Kidney epithelial cell (primary cell): ENCODE measurements around the gene ADGRV1. TPM values are rescaled to one million over a fixed set of nuclear protein-coding genes. Genes with fewer than 3 reads are reported as not detected.

ENCODE experiments used
- DNase-seq: peaks from one replicate; pipeline ENCODE4 v3.0.0-alpha.2; 2010; ENCODE audit warnings: low read depth
- H3K27me3 ChIP-seq: 2 replicates; pipeline ENCODE4 v1.6.0; 2011; ENCODE audit warnings: low read length; ENCODE audit not compliant: control insufficient read depth, insufficient read depth
- H3K36me3 ChIP-seq: 2 replicates; pipeline ENCODE4 v1.5.1; 2011; ENCODE audit warnings: low read length; ENCODE audit not compliant: control insufficient read depth, insufficient read depth
- H3K4me3 ChIP-seq: 2 replicates; pipeline ENCODE4 v1.5.1; 2011; ENCODE audit warnings: low read depth, mild to moderate bottlenecking, control low read depth, low read length
- CTCF ChIP-seq: IDR thresholded peaks from 2 replicates; pipeline ENCODE4 v1.5.1; 2011; ENCODE audit warnings: mild to moderate bottlenecking, moderate library complexity, low read length, control low read depth, inconsistent platforms; ENCODE audit not compliant: insufficient read depth, poor library complexity, severe bottlenecking
- total RNA-seq: library from RNA; depleted of rRNA; stranded (reverse); fragments of >200 nt; gene quantifications from 2 replicates; pipeline ENCODE4 v1.2.3, GENCODE V29; 2015

Gene ADGRV1
- total RNA-seq, 1 donor from 2014 or later = 3.5 TPM

- TF ChIP-seq CTCF = no peak
- no peak for DNase-seq
- Histone ChIP-seq H3K27me3 (no peaks in the 10 kb centered on the region), H3K36me3 (no peaks in the 10 kb centered on the region), H3K4me3 (no peak overlapping the region)
Measured at GRCh38 chr5:90855296-90856010, 296.9 kb downstream of the ADGRV1 start.

GRCh38 chr5:90861843-90862586 is 303.4 kb downstream of the ADGRV1 start:
- Histone ChIP-seq H3K27me3 (no peaks in the 10 kb centered on the region), H3K4me3 (no peak overlapping the region), H3K36me3 (no peaks in the 10 kb centered on the region)
- TF ChIP-seq CTCF = no peak
- DNase-seq = no peak

- no peak for DNase-seq
- Histone ChIP-seq H3K27me3 (no peaks in the 10 kb centered on the region), H3K4me3 (no peak overlapping the region), H3K36me3 (no peaks in the 10 kb centered on the region)
- TF ChIP-seq CTCF = no peak
Measured at GRCh38 chr5:90865180-90865579, 306.6 kb downstream of the ADGRV1 start.

GRCh38 chr5:90866333-90866732 is 307.7 kb downstream of the ADGRV1 start:
- TF ChIP-seq CTCF = peak; percentile 26
- no peak overlapping the region for H3K4me3 ChIP-seq
- DNase-seq = no peak
- no peaks in the 10 kb centered on the region for H3K27me3 ChIP-seq
- no peaks in the 10 kb centered on the region for H3K36me3 ChIP-seq

GRCh38 chr5:90866915-90867731 is 308.5 kb downstream of the ADGRV1 start:
- no peaks in the 10 kb centered on the region for H3K36me3 ChIP-seq
- DNase-seq = no peak
- H3K4me3 ChIP-seq = no peak overlapping the region
- no peaks in the 10 kb centered on the region for H3K27me3 ChIP-seq
- no peak for TF ChIP-seq CTCF
